Erythroblast (primary cell): ENCODE data around the gene PRKAR1B.

Experiments used
- GATA1 ChIP-seq: IDR thresholded peaks from 2 replicates; pipeline ENCODE4 v1.6.1; 2011; ENCODE audit warnings: low read depth, mild to moderate bottlenecking, control low read depth, low read length, moderate library complexity
- POLR2A ChIP-seq: IDR thresholded peaks from 2 replicates; pipeline ENCODE4 v1.6.1; 2011; ENCODE audit warnings: mild to moderate bottlenecking, low read length

GRCh38 chr7:741191-741671 is 14.2 kb upstream of the PRKAR1B start:
- TF ChIP-seq GATA1 (no peak), POLR2A (no peak)
